ENCODE measurements around the gene SMOC2. TPM values are rescaled to one million over a fixed set of nuclear protein-coding genes. Genes with fewer than 3 reads are reported as not detected.

SMOC2 gene
- polyA plus RNA-seq, 1 of the 3 experiments (the other 2 are of a cell fraction): not detected

DNA sequence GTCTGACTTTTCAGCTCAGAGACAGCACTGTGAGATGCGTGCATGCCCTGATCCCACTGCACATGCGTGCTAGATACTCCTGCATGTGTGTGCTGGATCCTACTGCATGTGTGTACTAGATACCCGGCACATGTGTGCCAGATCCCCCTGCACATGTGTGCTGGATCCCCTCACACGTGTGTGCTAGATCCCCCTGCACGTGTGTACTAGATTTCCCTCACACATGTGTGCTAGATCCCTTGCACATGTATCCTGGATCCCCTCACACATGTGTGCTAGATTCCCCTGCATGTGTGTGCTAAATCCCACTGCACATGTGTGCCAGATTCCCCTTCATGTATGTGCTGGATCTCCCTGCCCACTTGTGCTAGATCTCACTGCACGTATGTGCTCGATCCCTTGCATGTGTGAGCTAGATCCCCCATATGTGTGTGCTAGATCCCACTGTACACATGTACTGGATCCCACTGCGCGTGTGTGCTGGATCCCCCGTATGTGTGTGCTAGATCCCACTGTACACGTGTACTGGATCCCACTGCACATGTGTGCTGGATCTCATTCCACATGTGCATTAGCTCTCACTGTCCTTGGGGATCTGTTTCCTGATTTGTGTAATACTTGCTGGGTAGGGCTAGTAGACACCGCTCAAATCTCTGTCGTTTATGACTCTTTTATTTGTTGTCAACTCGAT is 214.6 kb downstream of the SMOC2 start:
- Histone ChIP-seq H2AFZ (ENCODE audit: low read depth) (no peak overlapping the region), H3F3A (replicated peaks; ENCODE audit: insufficient read depth) (no peaks in the 10 kb centered on the region), H3K9ac (no peak overlapping the region), H3K27ac (ENCODE audit: low read depth in 2 of 2, low read length in 1 of 2) (no peak overlapping the region), H3K4me3 (ENCODE audit: low read depth in 2 of 2, low read length in 1 of 2) (no peak overlapping the region), H3K27me3 (ENCODE audit: insufficient read depth) (no peaks in the 10 kb centered on the region), H4K20me1 (ENCODE audit: insufficient read depth) (no peaks in the 10 kb centered on the region), H3K79me2 (ENCODE audit: insufficient read depth) (no peaks in the 10 kb centered on the region), H3K9me2 (no peaks in the 10 kb centered on the region), H3K4me2 (no peak overlapping the region), H3K9me3 (no peaks in the 10 kb centered on the region; the same call in 1 of the 2 replicates), H3K4me1 (ENCODE audit: control insufficient read depth in 1 of 2, insufficient read depth in 2 of 2, low read depth in 1 of 2, low read length in 1 of 2) (peaks cover 0 to under 1% of the 10 kb centered on the region in 2 experiments; a peak in 1 of 4 replicates), H3K36me3 (replicated peaks in 1 of 2; ENCODE audit: control insufficient read depth in 1 of 2, insufficient read depth in 2 of 2, low read length in 1 of 2) (no peaks in the 10 kb centered on the region)
- TF ChIP-seq RAD21 (IDR thresholded peaks at IDR 0.05; ENCODE audit: low read length) (no peak), EP300 (IDR thresholded peaks at IDR 0.05; ENCODE audit: borderline replicate concordance in 1 of 2, low read depth in 1 of 2, low read length in 1 of 2) (no peak), POLR2AphosphoS5 (IDR thresholded peaks at IDR 0.05; ENCODE audit: low read depth, low read length) (no peak), TEAD4 (IDR thresholded peaks at IDR 0.05; ENCODE audit: borderline replicate concordance, insufficient read depth) (no peak), FOXM1 (IDR thresholded peaks at IDR 0.05; ENCODE audit: low read depth) (no peak)
- TF ChIP-seq, protein P1, sequence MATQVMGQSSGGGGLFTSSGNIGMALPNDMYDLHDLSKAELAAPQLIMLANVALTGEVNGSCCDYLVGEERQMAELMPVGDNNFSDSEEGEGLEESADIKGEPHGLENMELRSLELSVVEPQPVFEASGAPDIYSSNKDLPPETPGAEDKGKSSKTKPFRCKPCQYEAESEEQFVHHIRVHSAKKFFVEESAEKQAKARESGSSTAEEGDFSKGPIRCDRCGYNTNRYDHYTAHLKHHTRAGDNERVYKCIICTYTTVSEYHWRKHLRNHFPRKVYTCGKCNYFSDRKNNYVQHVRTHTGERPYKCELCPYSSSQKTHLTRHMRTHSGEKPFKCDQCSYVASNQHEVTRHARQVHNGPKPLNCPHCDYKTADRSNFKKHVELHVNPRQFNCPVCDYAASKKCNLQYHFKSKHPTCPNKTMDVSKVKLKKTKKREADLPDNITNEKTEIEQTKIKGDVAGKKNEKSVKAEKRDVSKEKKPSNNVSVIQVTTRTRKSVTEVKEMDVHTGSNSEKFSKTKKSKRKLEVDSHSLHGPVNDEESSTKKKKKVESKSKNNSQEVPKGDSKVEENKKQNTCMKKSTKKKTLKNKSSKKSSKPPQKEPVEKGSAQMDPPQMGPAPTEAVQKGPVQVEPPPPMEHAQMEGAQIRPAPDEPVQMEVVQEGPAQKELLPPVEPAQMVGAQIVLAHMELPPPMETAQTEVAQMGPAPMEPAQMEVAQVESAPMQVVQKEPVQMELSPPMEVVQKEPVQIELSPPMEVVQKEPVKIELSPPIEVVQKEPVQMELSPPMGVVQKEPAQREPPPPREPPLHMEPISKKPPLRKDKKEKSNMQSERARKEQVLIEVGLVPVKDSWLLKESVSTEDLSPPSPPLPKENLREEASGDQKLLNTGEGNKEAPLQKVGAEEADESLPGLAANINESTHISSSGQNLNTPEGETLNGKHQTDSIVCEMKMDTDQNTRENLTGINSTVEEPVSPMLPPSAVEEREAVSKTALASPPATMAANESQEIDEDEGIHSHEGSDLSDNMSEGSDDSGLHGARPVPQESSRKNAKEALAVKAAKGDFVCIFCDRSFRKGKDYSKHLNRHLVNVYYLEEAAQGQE (IDR thresholded peaks at IDR 0.05; ENCODE audit: low read depth, low read length): no peak
- CTCF ChIA-PET: interaction anchor here (0.9 kb wide), 1 partner anchor 58 kb away, joined by 3 read pairs; no protein-coding TSS in a partner anchor
- no peak for DNase-seq
- WGBS (ENCODE audit: low lambda C conversion rate): 62% methylated on average over 9 of the region's 14 CpGs
- POLR2A ChIA-PET: no interaction called here

DNA sequence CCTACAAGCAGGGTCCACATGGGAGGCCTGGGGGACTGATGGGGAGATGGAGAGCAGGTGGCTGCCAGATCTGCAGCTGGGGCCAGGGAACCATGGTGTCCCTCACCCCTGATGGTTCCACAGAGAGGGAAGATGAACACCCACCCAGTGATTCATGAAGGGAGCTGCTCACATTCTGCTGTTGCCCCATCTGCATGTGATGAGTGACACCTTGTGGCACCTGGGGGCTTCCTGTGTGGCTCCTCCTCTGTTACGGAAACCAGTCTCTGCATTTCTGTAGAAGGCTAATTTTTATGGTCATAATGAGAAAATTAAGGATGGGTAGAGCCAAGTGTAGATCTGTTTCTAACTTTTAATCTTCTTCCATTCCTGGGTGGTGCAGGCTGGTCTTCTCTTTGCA is 217.1 kb downstream of the SMOC2 start:
- CTCF ChIA-PET: no interaction called here
- H3K9me3 ChIP-seq: no peaks in the 10 kb centered on the region; the same call in 1 of the 2 replicates

More for the DNA sequence above, 217.1 kb downstream of the SMOC2 start:
- Histone ChIP-seq H3K27me3 (ENCODE audit: insufficient read depth) (no peaks in the 10 kb centered on the region), H3K9ac (no peak overlapping the region), H3K4me1 (ENCODE audit: control insufficient read depth in 1 of 2, insufficient read depth in 2 of 2, low read depth in 1 of 2, low read length in 1 of 2) (no peaks in the 10 kb centered on the region; a peak in 1 of 4 replicates), H3K36me3 (replicated peaks in 1 of 2; ENCODE audit: control insufficient read depth in 1 of 2, insufficient read depth in 2 of 2, low read length in 1 of 2) (no peaks in the 10 kb centered on the region), H3K79me2 (ENCODE audit: insufficient read depth) (no peaks in the 10 kb centered on the region), H3K4me3 (ENCODE audit: low read depth in 2 of 2, low read length in 1 of 2) (no peak overlapping the region), H3K27ac (ENCODE audit: low read depth in 2 of 2, low read length in 1 of 2) (no peak overlapping the region), H3K9me2 (no peaks in the 10 kb centered on the region), H2AFZ (ENCODE audit: low read depth) (no peak overlapping the region), H4K20me1 (ENCODE audit: insufficient read depth) (no peaks in the 10 kb centered on the region), H3F3A (replicated peaks; ENCODE audit: insufficient read depth) (no peaks in the 10 kb centered on the region), H3K4me2 (no peak overlapping the region)
- TF ChIP-seq MXI1 (IDR thresholded peaks at IDR 0.05; ENCODE audit: low read depth, low read length): no peak
- TF ChIP-seq, protein P2, sequence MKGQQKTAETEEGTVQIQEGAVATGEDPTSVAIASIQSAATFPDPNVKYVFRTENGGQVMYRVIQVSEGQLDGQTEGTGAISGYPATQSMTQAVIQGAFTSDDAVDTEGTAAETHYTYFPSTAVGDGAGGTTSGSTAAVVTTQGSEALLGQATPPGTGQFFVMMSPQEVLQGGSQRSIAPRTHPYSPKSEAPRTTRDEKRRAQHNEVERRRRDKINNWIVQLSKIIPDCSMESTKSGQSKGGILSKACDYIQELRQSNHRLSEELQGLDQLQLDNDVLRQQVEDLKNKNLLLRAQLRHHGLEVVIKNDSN (IDR thresholded peaks at IDR 0.05; ENCODE audit: borderline replicate concordance, low read depth): no peak
- TF ChIP-seq, protein P3, sequence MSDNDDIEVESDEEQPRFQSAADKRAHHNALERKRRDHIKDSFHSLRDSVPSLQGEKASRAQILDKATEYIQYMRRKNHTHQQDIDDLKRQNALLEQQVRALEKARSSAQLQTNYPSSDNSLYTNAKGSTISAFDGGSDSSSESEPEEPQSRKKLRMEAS (IDR thresholded peaks at IDR 0.05; ENCODE audit: low read depth): no peak
- TF ChIP-seq NFIC (IDR thresholded peaks at IDR 0.05; ENCODE audit: borderline replicate concordance): no peak
- TF ChIP-seq TEAD4 (IDR thresholded peaks at IDR 0.05; ENCODE audit: borderline replicate concordance, insufficient read depth): no peak
- TF ChIP-seq YY1 (IDR thresholded peaks at IDR 0.05; ENCODE audit: low read depth): no peak
- TF ChIP-seq FOXM1 (IDR thresholded peaks at IDR 0.05; ENCODE audit: low read depth): no peak
- TF ChIP-seq GATA2 (CRISPR knock-in tag; IDR thresholded peaks at IDR 0.05): no peak
- TF ChIP-seq TCF12 (IDR thresholded peaks at IDR 0.05): no peak
- TF ChIP-seq GABPA (IDR thresholded peaks at IDR 0.05; ENCODE audit: low read depth): no peak
- no peak for TF ChIP-seq POLR2AphosphoS5 (IDR thresholded peaks at IDR 0.05; ENCODE audit: low read depth, low read length)
- TF ChIP-seq RCOR1 (IDR thresholded peaks at IDR 0.05; ENCODE audit: low read length): no peak
- no peak for TF ChIP-seq FOXJ3 (CRISPR knock-in tag; IDR thresholded peaks at IDR 0.05)
- TF ChIP-seq, protein P4, sequence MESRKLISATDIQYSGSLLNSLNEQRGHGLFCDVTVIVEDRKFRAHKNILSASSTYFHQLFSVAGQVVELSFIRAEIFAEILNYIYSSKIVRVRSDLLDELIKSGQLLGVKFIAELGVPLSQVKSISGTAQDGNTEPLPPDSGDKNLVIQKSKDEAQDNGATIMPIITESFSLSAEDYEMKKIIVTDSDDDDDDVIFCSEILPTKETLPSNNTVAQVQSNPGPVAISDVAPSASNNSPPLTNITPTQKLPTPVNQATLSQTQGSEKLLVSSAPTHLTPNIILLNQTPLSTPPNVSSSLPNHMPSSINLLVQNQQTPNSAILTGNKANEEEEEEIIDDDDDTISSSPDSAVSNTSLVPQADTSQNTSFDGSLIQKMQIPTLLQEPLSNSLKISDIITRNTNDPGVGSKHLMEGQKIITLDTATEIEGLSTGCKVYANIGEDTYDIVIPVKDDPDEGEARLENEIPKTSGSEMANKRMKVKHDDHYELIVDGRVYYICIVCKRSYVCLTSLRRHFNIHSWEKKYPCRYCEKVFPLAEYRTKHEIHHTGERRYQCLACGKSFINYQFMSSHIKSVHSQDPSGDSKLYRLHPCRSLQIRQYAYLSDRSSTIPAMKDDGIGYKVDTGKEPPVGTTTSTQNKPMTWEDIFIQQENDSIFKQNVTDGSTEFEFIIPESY (IDR thresholded peaks at IDR 0.05; ENCODE audit: borderline replicate concordance, low read depth): no peak
- no peak for TF ChIP-seq MEF2A (IDR thresholded peaks at IDR 0.05; ENCODE audit: borderline replicate concordance, low read depth)
- no peak for TF ChIP-seq SMC3 (IDR thresholded peaks at IDR 0.05; ENCODE audit: low read depth, low read length)
- TF ChIP-seq FOSL2 (IDR thresholded peaks at IDR 0.05; ENCODE audit: borderline replicate concordance, low read depth): no peak
- no peak for TF ChIP-seq EZH2phosphoT487 (IDR thresholded peaks at IDR 0.05; ENCODE audit: borderline replicate concordance, low read depth)
- no peak for TF ChIP-seq EP300 (IDR thresholded peaks at IDR 0.05; ENCODE audit: borderline replicate concordance in 1 of 2, low read depth in 1 of 2, low read length in 1 of 2)
- POLR2A ChIA-PET: no interaction called here
- WGBS (ENCODE audit: low lambda C conversion rate): 35% methylated on average over 1 of the region's 1 CpG
- DNase-seq: no peak
